ENCODE data around the gene FKBP3. TPM values are rescaled to one million over a fixed set of nuclear protein-coding genes. Genes with fewer than 3 reads are reported as not detected.

FKBP3 gene
- total RNA-seq, 4 donors from 2014 or later, result 27.6 to 56.8 (median 35.5) TPM

- Histone ChIP-seq H3K4me1 (no peaks in the 10 kb centered on the region), H3K4me3 (no peak overlapping the region), H3K27ac (no peak overlapping the region), H3K9me3 (no peaks in the 10 kb centered on the region), H3K36me3 (peaks cover 0 to 48% of the 10 kb centered on the region in 2 donors), H3K27me3 (no peaks in the 10 kb centered on the region)
- TF ChIP-seq POLR2A (IDR thresholded peaks at IDR 0.05) (no peak), POLR2AphosphoS5 (IDR thresholded peaks at IDR 0.05) (no peak), EP300 (IDR thresholded peaks at IDR 0.05) (no peak)
- TF ChIP-seq, protein P1, sequence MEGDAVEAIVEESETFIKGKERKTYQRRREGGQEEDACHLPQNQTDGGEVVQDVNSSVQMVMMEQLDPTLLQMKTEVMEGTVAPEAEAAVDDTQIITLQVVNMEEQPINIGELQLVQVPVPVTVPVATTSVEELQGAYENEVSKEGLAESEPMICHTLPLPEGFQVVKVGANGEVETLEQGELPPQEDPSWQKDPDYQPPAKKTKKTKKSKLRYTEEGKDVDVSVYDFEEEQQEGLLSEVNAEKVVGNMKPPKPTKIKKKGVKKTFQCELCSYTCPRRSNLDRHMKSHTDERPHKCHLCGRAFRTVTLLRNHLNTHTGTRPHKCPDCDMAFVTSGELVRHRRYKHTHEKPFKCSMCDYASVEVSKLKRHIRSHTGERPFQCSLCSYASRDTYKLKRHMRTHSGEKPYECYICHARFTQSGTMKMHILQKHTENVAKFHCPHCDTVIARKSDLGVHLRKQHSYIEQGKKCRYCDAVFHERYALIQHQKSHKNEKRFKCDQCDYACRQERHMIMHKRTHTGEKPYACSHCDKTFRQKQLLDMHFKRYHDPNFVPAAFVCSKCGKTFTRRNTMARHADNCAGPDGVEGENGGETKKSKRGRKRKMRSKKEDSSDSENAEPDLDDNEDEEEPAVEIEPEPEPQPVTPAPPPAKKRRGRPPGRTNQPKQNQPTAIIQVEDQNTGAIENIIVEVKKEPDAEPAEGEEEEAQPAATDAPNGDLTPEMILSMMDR (IDR thresholded peaks at IDR 0.05), result no peak
- no peak for ATAC-seq
- WGBS, 2 donors (ENCODE audit: low coverage in 1 of 2), result 73 to 84% methylated on average over 5 of the region's 5 CpGs
These were observed 60.9 kb downstream of the FKBP3 start for GRCh38 chr14:45073231-45073879.

- 95 to 100% methylated on average over 4 to 5 of the region's 6 CpGs for WGBS, 2 donors (ENCODE audit: low coverage in 1 of 2)
- no peaks in the 10 kb centered on the region for H3K9me3 ChIP-seq
- ATAC-seq, result no peak
These were observed 62.2 kb downstream of the FKBP3 start for GRCh38 chr14:45072126-45072525.

GRCh38 chr14:45070215-45070614 is 64.1 kb downstream of the FKBP3 start:
- peaks cover 0 to 48% of the 10 kb centered on the region in 2 donors for H3K36me3 ChIP-seq
- no peaks in the 10 kb centered on the region for H3K9me3 ChIP-seq
- no peaks in the 10 kb centered on the region for H3K27me3 ChIP-seq
- no peak for TF ChIP-seq POLR2AphosphoS5 (IDR thresholded peaks at IDR 0.05)
- no peak for TF ChIP-seq EP300 (IDR thresholded peaks at IDR 0.05)
- TF ChIP-seq, protein P1 (IDR thresholded peaks at IDR 0.05), result no peak
- no peak for TF ChIP-seq POLR2A (IDR thresholded peaks at IDR 0.05)
- ATAC-seq, result no peak
- H3K27ac ChIP-seq, result no peak overlapping the region
- no peak overlapping the region for H3K4me3 ChIP-seq
- H3K4me1 ChIP-seq, result peaks cover 0 to 14% (median 0%) of the 10 kb centered on the region in 3 donors
- WGBS, 2 donors (ENCODE audit: low coverage in 1 of 2), result 100% methylated on average over 1 of the region's 1 CpG

More at GRCh38 chr14:45072126-45072525, 62.2 kb downstream of the FKBP3 start:
- Histone ChIP-seq H3K27ac (no peak overlapping the region), H3K4me1 (no peaks in the 10 kb centered on the region), H3K4me3 (no peak overlapping the region), H3K27me3 (no peaks in the 10 kb centered on the region), H3K36me3 (peaks cover 0 to 48% of the 10 kb centered on the region in 2 donors)
- TF ChIP-seq POLR2A (IDR thresholded peaks at IDR 0.05) (no peak), EP300 (IDR thresholded peaks at IDR 0.05) (no peak), POLR2AphosphoS5 (IDR thresholded peaks at IDR 0.05) (no peak)

DNA sequence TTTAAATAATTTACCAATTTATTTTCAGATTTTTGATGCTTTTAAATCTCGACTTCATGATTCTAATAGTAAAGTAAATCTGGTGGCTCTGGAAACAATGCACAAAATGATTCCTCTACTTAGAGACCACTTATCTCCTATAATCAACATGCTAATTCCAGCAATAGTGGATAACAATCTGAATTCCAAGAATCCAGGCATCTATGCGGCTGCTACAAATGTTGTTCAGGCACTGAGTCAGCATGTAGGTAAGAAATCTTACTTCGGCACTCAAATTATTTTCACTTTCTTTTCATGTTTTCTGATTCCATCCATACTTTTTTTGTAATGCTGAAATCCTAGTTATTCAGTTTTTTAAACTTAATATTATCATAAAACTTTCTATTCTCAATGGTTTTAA is 65.9 kb downstream of the FKBP3 start:
- Histone ChIP-seq H3K4me3 (no peak overlapping the region), H3K9me3 (no peaks in the 10 kb centered on the region), H3K4me1 (peaks cover 0 to 17% (median 0%) of the 10 kb centered on the region in 3 donors), H3K27me3 (no peaks in the 10 kb centered on the region), H3K27ac (no peak overlapping the region), H3K36me3 (peaks cover 0 to 42% of the 10 kb centered on the region in 2 donors)
- TF ChIP-seq, protein P1 (IDR thresholded peaks at IDR 0.05), result no peak
- TF ChIP-seq POLR2AphosphoS5 (IDR thresholded peaks at IDR 0.05) (no peak), EP300 (IDR thresholded peaks at IDR 0.05) (no peak), POLR2A (IDR thresholded peaks at IDR 0.05) (no peak)
- WGBS, 2 donors (ENCODE audit: low coverage in 1 of 2), result 73 to 86% methylated on average over 3 of the region's 3 CpGs
- no peak for ATAC-seq

GRCh38 chr14:45066667-45067066 is 67.6 kb downstream of the FKBP3 start:
- Histone ChIP-seq H3K9me3 (no peaks in the 10 kb centered on the region), H3K27ac (no peak overlapping the region), H3K4me1 (peaks cover 0 to 17% (median 0%) of the 10 kb centered on the region in 3 donors), H3K36me3 (peaks cover 0 to 26% of the 10 kb centered on the region in 2 donors), H3K4me3 (no peak overlapping the region), H3K27me3 (no peaks in the 10 kb centered on the region)
- TF ChIP-seq, protein P1 (IDR thresholded peaks at IDR 0.05), result no peak
- TF ChIP-seq EP300 (IDR thresholded peaks at IDR 0.05), result no peak
- TF ChIP-seq POLR2A (IDR thresholded peaks at IDR 0.05), result no peak
- no peak for TF ChIP-seq POLR2AphosphoS5 (IDR thresholded peaks at IDR 0.05)
- no peak for ATAC-seq
- WGBS, 2 donors (ENCODE audit: low coverage in 1 of 2), result 88 to 92% methylated on average over 3 of the region's 3 CpGs
